ENCODE results near the gene TIAM1.

TIAM1 gene

DNA sequence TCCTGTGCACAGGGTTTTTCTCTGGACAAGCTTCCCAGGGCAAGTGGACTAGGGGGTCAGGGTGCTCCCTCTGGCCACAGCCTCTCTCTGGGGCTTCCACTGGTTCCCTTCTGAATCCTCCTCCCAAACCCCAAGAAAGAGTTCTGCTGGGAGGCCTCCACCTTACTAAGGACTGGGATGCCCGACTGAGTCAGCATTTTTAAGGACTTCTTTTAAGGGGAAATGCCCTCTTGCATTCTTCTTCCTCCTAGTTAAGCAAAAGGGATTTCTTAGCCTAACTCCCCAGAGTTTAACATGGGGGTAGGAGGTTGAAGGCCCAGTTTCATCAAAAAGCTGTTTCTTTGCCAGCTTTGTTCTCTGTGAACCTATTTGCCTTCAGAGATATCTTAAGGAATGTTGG, 206.1 kb downstream of the TIAM1 start:
- no peaks in the 10 kb centered on the region for H3K9me3 ChIP-seq (ENCODE audit: control insufficient read depth, insufficient read depth, low read length)
- no peaks in the 10 kb centered on the region for H3K4me1 ChIP-seq (ENCODE audit: control insufficient read depth, low read length)
- no peaks in the 10 kb centered on the region for H3K36me3 ChIP-seq (ENCODE audit: control insufficient read depth, low read length)
- H4K20me1 ChIP-seq (ENCODE audit: control insufficient read depth, insufficient read depth, low read depth, low read length), result no peaks in the 10 kb centered on the region
- no peaks in the 10 kb centered on the region for H3K79me2 ChIP-seq (ENCODE audit: control insufficient read depth, low read length)
- no peaks in the 10 kb centered on the region for H3K27me3 ChIP-seq (ENCODE audit: control insufficient read depth, low read length)
- no peak overlapping the region for H3K4me2 ChIP-seq (ENCODE audit: low read length)
- no peaks in the 10 kb centered on the region for H3K9me2 ChIP-seq (replicated peaks; ENCODE audit: control insufficient read depth, low read length)
- no peaks in the 10 kb centered on the region for H3F3A ChIP-seq (ENCODE audit: control insufficient read depth, insufficient read depth)
- TF ChIP-seq EZH2phosphoT487 (IDR thresholded peaks at IDR 0.05; ENCODE audit: borderline replicate concordance, low read length), result no peak
- TF ChIP-seq, protein P1, sequence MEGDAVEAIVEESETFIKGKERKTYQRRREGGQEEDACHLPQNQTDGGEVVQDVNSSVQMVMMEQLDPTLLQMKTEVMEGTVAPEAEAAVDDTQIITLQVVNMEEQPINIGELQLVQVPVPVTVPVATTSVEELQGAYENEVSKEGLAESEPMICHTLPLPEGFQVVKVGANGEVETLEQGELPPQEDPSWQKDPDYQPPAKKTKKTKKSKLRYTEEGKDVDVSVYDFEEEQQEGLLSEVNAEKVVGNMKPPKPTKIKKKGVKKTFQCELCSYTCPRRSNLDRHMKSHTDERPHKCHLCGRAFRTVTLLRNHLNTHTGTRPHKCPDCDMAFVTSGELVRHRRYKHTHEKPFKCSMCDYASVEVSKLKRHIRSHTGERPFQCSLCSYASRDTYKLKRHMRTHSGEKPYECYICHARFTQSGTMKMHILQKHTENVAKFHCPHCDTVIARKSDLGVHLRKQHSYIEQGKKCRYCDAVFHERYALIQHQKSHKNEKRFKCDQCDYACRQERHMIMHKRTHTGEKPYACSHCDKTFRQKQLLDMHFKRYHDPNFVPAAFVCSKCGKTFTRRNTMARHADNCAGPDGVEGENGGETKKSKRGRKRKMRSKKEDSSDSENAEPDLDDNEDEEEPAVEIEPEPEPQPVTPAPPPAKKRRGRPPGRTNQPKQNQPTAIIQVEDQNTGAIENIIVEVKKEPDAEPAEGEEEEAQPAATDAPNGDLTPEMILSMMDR (IDR thresholded peaks at IDR 0.05; ENCODE audit: low read depth, low read length, poor library complexity, severe bottlenecking), result no peak
- no peak overlapping the region for H3K27ac ChIP-seq (ENCODE audit: low read depth, low read length)
- no peak overlapping the region for H3K4me3 ChIP-seq (ENCODE audit: low read length)

DNA sequence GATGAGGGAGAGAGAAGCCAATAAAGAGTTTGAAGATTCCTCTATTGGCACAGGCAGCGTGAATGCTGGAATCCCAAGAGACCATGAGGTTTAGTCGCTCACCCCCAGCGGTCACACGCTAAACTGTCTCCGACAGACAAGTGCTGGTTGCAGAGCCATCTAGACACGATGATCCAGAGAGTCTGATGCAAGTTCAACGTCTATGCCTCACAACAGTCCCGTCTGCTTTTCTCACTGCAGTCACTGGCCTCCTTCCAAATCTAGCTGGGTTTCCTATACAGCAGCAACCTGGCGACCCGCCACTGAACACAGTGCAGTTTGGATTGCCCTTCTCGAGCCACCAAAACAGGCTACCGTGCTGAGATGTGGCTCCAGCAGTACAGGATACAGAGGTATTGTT, 207.2 kb downstream of the TIAM1 start:
- no peak for TF ChIP-seq EZH2phosphoT487 (IDR thresholded peaks at IDR 0.05; ENCODE audit: borderline replicate concordance, low read length)
- TF ChIP-seq, protein P1 (IDR thresholded peaks at IDR 0.05; ENCODE audit: low read depth, low read length, poor library complexity, severe bottlenecking), result no peak
- Histone ChIP-seq H3F3A (ENCODE audit: control insufficient read depth, insufficient read depth) (no peaks in the 10 kb centered on the region), H3K4me2 (ENCODE audit: low read length) (no peak overlapping the region)

DNA sequence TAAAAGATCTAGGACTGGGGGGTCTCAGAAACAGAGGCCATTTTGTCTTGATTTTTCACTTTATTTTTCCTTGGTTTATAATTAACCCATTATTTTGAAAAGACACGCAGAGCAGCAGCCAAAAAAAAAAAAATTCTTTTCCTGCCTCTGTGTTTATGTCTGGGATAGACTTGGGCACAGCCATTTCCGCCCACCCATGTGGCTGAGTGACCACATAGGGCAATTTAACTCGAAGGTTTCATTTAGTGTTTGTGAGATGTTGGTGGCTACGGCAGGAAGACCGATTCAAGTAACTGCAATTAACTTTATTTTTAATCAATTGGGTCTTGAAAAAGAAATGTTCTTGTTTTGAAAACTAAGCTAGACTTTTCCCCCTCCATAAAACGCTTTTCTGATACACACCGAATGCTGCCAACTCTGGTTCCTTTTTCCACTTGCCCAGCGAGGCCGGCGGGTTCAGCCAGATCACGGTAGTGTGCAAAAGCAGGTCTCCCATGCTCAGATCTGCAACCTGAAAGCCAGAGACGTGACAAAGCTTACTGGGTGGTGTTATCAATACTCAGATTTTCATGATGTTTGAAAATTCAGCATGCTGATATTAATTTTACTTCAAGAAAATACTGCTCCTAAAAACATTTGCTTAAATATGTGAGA, 208.4 kb downstream of the TIAM1 start:
- no peaks in the 10 kb centered on the region for H4K20me1 ChIP-seq (ENCODE audit: control insufficient read depth, insufficient read depth, low read depth, low read length)
- H3K36me3 ChIP-seq (ENCODE audit: control insufficient read depth, low read length), result no peaks in the 10 kb centered on the region
- H3K4me2 ChIP-seq (ENCODE audit: low read length), result no peak overlapping the region
- H3K27ac ChIP-seq (ENCODE audit: low read depth, low read length), result no peak overlapping the region
- H3K79me2 ChIP-seq (ENCODE audit: control insufficient read depth, low read length), result no peaks in the 10 kb centered on the region
- H3F3A ChIP-seq (ENCODE audit: control insufficient read depth, insufficient read depth), result no peaks in the 10 kb centered on the region
- H3K4me1 ChIP-seq (ENCODE audit: control insufficient read depth, low read length), result no peaks in the 10 kb centered on the region
- H3K4me3 ChIP-seq (ENCODE audit: low read length), result no peak overlapping the region
- no peaks in the 10 kb centered on the region for H3K27me3 ChIP-seq (ENCODE audit: control insufficient read depth, low read length)
- no peaks in the 10 kb centered on the region for H3K9me2 ChIP-seq (replicated peaks; ENCODE audit: control insufficient read depth, low read length)
- no peaks in the 10 kb centered on the region for H3K9me3 ChIP-seq (ENCODE audit: control insufficient read depth, insufficient read depth, low read length)
- TF ChIP-seq, protein P1 (IDR thresholded peaks at IDR 0.05; ENCODE audit: low read depth, low read length, poor library complexity, severe bottlenecking), result no peak
- no peak for TF ChIP-seq EZH2phosphoT487 (IDR thresholded peaks at IDR 0.05; ENCODE audit: borderline replicate concordance, low read length)

More for the DNA sequence above, 207.2 kb downstream of the TIAM1 start:
- Histone ChIP-seq H3K36me3 (ENCODE audit: control insufficient read depth, low read length) (no peaks in the 10 kb centered on the region), H3K4me3 (ENCODE audit: low read length) (no peak overlapping the region), H3K9me3 (ENCODE audit: control insufficient read depth, insufficient read depth, low read length) (no peaks in the 10 kb centered on the region), H4K20me1 (ENCODE audit: control insufficient read depth, insufficient read depth, low read depth, low read length) (no peaks in the 10 kb centered on the region), H3K27me3 (ENCODE audit: control insufficient read depth, low read length) (no peaks in the 10 kb centered on the region), H3K27ac (ENCODE audit: low read depth, low read length) (no peak overlapping the region), H3K79me2 (ENCODE audit: control insufficient read depth, low read length) (no peaks in the 10 kb centered on the region), H3K4me1 (ENCODE audit: control insufficient read depth, low read length) (no peaks in the 10 kb centered on the region), H3K9me2 (replicated peaks; ENCODE audit: control insufficient read depth, low read length) (no peaks in the 10 kb centered on the region)

Measured in DOHH2 (cell line).